Suppressor macrophage treated with lipopolysaccharide for 4 hours (primary cell): ENCODE measurements around the gene NID1.

Experiments used
- DNase-seq: peaks from one replicate; pipeline ENCODE4 v3.0.0-alpha.2; 2020

The NID1 gene

GRCh38 chr1:235953801-235954200 lies 111.1 kb downstream of the NID1 start:
- DNase-seq: no peak

DNA sequence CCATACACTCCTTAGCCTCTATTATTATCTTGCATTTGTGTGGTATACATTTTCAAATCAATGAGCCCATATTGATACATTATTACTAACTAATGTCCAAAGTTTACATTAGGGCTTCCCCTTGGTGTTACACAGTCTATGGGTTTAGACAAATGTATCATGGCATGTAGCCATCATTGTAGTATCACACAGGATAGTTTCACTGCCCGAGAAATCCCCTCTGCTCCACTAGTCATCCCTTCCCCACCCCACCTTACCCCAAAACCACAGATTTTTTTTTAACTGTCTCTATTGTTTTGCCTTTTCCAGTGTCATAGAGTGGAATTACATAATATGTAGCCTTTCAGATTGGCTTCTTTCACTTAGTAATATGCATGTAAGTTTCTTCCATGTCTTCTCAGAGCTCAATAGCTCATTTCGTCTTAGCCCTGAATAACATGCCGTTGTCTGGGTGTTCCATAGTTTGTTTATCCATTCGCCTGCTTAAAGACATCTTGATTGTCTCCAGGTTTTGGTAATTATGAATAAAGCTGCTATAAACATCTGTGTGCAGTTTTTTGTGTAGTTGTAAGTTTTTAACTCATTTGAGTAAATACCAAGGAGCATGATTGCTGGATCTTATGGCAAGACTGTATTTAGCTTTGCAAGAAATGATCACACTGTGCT lies 111.8 kb downstream of the NID1 start:
- DNase-seq: peak; percentile 79

- DNase-seq: no peak
Observed at GRCh38 chr1:235951661-235952060, 113.2 kb downstream of the NID1 start.

DNA sequence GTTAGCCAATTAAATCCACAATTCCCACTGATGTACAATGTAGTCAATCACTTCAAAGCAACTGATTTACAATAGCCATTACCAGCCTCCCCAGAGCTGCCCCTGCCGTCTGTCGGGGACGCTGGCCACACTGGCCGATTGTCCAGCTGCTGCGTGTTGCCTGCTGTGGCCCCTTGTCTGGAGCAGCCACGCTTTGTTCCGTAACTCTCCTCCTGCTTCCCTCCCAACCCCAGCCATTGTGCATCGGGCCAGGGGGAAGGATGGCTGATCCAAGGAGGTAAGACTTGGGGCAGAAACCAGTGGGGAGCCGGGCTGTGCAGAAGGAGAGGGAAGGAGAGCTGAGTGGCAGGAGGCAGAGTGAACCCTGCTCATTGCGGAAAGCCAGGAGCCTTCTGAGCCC lies 114.6 kb downstream of the NID1 start:
- DNase-seq: no peak

DNA sequence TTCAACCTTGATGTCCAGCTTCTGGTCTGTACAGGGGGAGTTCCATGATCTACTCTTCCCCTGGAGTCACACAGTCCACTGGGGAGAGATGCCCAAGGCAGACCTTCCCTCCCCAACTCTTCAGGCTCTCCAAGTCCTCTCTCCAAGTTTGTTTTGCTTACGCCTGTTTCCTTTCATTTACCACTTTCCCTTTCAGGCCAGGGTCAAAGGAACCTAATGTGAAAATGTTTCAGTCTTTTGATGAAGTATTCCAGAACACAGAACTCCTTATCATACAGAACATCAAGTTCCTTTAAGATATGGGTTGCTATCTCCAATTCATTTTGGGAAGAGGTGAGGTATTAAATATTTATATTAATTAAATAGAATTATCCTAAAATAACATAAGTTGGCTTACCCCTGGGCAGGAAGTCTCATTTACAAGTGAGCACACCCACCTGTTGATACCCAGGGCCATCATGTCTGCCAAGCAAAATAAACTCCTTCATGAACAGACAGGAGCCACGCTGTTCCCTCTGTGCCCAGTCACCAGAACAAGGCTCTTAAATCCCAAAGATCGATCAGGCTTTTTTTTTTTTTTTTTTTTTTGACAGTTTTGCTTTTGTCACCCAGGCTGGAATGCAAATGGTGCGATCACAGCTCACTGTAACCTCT lies 116.0 kb downstream of the NID1 start:
- DNase-seq: no peak

- no peak for DNase-seq
Observed at GRCh38 chr1:235947989-235948388, 116.9 kb downstream of the NID1 start.

- DNase-seq: no peak
Observed at GRCh38 chr1:235946571-235946981, 118.3 kb downstream of the NID1 start.

- peak; percentile 98 for DNase-seq
Observed at GRCh38 chr1:235945775-235946570, 118.9 kb downstream of the NID1 start.

- peak; percentile 33 for DNase-seq
Observed at GRCh38 chr1:235943581-235944114, 121.2 kb downstream of the NID1 start.

DNA sequence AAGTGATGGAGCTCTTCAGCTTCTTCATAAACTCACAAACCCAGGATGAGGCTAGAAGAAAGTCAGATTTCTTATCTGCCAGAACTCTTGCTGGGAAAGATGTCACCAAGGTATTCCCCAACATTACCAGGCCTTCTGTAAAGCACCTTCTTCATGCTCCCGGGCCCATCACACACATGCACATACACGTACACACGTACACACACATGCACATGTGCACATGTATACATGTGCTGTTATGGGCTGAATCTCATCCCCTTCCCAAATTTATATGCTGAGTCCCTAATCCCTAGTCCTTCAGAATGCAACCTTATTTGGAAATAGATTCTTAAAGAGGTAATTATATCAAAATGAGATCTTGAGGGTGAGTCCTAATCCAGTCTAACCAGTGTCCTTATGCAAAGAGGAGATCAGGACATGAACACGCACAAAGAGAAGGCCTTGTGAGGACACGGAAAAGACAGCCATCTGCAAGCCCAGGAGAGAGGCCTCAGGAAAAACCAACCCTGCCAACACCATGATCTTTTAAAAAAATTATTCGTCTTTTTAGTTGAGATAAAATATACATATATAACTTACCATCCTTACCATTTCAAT lies 121.8 kb downstream of the NID1 start:
- DNase-seq: no peak

GRCh38 chr1:235942625-235942934 lies 122.3 kb downstream of the NID1 start:
- no peak for DNase-seq

GRCh38 chr1:235941876-235942624 lies 122.8 kb downstream of the NID1 start:
- peak; percentile 92 for DNase-seq

- peak; percentile 65 for DNase-seq
Observed at GRCh38 chr1:235940285-235940684, 124.6 kb downstream of the NID1 start.

DNA sequence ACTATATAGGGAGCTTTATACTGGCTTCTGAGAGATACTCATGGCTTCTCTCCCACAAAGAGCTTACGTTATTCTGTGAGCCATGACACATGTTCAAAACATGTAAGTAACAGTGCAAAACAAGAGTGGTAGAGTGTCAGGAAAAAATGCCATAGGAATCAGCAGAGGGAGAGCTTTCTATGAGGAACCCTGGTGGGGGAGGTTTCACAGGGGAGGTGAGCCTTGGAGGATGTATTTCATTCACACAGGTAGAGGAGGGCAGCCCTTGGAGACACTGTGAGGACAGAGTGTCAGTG lies 125.5 kb downstream of the NID1 start:
- no peak for DNase-seq

DNA sequence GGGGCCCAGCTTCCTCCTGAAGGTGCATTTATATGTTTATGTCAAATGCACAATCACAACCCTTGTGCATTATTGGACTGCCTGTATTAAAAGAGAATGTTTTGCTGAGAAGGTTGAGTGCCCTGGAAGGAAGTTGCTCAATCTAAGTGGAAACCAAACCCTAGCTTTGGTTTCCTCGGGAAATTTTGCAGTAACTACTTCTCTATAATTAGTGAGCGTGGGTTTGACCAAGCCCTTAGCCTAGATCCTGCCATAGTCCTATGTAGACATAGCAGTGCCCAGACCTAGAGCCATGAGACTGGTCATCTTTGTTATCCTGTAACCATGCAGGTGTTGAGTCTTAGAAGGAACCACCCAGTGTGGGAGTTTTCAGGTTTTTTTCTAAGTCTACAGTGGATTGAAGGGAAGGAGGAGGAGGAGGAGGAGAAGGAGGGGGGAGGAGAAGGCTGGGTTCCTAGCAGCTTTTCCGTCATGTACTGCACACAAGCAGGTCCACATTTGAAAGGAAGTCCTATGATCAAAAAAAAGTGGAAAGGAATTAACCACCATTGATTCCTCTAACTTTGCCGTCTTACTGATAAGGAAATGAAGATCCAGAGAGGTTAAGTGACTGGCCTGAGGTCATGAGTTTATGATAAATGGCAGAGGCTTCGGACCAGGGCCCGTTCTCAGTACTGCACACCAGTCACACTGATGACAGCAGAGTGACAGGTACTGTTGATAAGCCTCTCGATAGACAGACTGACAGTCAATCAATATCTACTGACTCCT lies 126.0 kb downstream of the NID1 start:
- peak; percentile 89 for DNase-seq

- peak; percentile 34 for DNase-seq
Observed at GRCh38 chr1:235937123-235937522, 127.8 kb downstream of the NID1 start.

- no peak for DNase-seq
Observed at GRCh38 chr1:235935235-235936225, 129.4 kb downstream of the NID1 start.

DNA sequence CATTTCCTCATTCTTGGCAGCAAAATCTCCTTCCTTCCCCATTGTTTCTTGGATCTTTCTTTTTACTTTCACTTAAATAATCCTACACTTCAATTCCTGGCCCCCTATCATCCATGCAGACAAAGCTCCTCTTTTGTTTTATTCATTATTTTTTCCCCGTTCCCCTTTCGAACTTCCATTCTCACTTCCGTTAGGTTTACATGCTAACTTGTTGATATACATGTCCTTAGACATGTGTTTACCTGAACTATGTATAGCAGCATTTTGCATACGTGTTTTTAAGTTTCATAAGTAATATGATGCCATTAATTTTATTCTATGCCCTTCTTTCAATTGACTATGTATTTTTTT lies 131.1 kb downstream of the NID1 start:
- no peak for DNase-seq

- DNase-seq: peak; percentile 64
Observed at GRCh38 chr1:235933017-235933765, 131.7 kb downstream of the NID1 start.

DNA sequence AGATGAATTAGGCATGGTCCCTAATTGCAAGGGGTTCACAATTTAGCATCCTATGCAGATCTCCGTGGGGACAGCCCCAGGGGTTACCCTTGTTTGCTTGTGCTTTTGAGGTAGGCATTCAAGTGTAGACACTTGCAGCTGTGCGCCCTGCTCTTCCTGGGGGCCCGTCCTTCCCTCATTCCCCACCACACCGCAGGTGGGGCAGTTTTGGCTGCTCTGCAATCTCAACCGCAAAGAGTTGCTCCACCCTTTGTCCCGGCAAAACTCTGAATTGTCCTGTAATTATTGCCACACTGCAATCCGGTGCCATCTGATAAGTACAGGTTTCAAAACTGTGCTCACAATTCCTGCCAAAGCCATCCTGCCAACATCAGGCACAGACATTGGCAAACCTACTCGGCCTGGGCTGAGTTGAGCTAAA lies 132.8 kb downstream of the NID1 start:
- DNase-seq: no peak
